NB4 (cell line): ENCODE measurements around the gene DCLRE1B.

ENCODE experiments used
- CTCF ChIP-seq: IDR thresholded peaks from one replicate; pipeline ENCODE4 v1.5.1; 2012; ENCODE audit warnings: low read depth, low read length
- POLR2A ChIP-seq: IDR thresholded peaks from 2 replicates; pipeline ENCODE4 v1.6.1; 2011; ENCODE audit warnings: mild to moderate bottlenecking; ENCODE audit not compliant: insufficient read length; ENCODE audit errors: extremely low read depth

- TF ChIP-seq CTCF (no peak), POLR2A (no peak)
Measured at GRCh38 chr1:113905435-113905861, 322 bp downstream of the DCLRE1B start.
